ENCODE results near the gene TK1.

TK1 gene

GRCh38 chr17:78133179-78133951, 53.5 kb downstream of the TK1 start:
- Histone ChIP-seq H3K27ac (ENCODE audit: low read length) (no peak overlapping the region), H3K4me1 (ENCODE audit: insufficient read depth, low read length) (peaks cover 3% of the 10 kb centered on the region), H3K27me3 (ENCODE audit: insufficient read depth, low read length) (peaks cover 46% of the 10 kb centered on the region), H3K9ac (ENCODE audit: low read depth, low read length) (no peak overlapping the region), H3K36me3 (ENCODE audit: insufficient read depth, low read depth, low read length) (no peaks in the 10 kb centered on the region), H3K9me3 (ENCODE audit: insufficient read depth, low read depth, low read length) (no peaks in the 10 kb centered on the region), H3K4me3 (ENCODE audit: low read length) (no peak overlapping the region)

- H3K4me3 ChIP-seq (ENCODE audit: low read length) = no peak overlapping the region
- H3K27me3 ChIP-seq (ENCODE audit: insufficient read depth, low read length) = peaks cover 46% of the 10 kb centered on the region
- H3K36me3 ChIP-seq (ENCODE audit: insufficient read depth, low read depth, low read length) = no peaks in the 10 kb centered on the region
- peaks cover 3% of the 10 kb centered on the region for H3K4me1 ChIP-seq (ENCODE audit: insufficient read depth, low read length)
- H3K9me3 ChIP-seq (ENCODE audit: insufficient read depth, low read depth, low read length) = no peaks in the 10 kb centered on the region
- H3K9ac ChIP-seq (ENCODE audit: low read depth, low read length) = no peak overlapping the region
- H3K27ac ChIP-seq (ENCODE audit: low read length) = no peak overlapping the region
Measured at GRCh38 chr17:78132767-78133178, 54.1 kb downstream of the TK1 start.

- Histone ChIP-seq H3K27ac (ENCODE audit: low read length) (no peak overlapping the region), H3K4me3 (ENCODE audit: low read length) (peak overlapping the region; percentile 45; the same call in 1 of the 2 replicates), H3K9me3 (ENCODE audit: insufficient read depth, low read depth, low read length) (no peaks in the 10 kb centered on the region), H3K27me3 (ENCODE audit: insufficient read depth, low read length) (peaks cover 46% of the 10 kb centered on the region), H3K36me3 (ENCODE audit: insufficient read depth, low read depth, low read length) (no peaks in the 10 kb centered on the region), H3K9ac (ENCODE audit: low read depth, low read length) (no peak overlapping the region), H3K4me1 (ENCODE audit: insufficient read depth, low read length) (peaks cover 4% of the 10 kb centered on the region)
Measured at GRCh38 chr17:78132084-78132676, 54.7 kb downstream of the TK1 start.

GRCh38 chr17:78131172-78132083, 55.4 kb downstream of the TK1 start:
- Histone ChIP-seq H3K27me3 (ENCODE audit: insufficient read depth, low read length) (peaks cover 46% of the 10 kb centered on the region), H3K9ac (ENCODE audit: low read depth, low read length) (no peak overlapping the region), H3K4me3 (ENCODE audit: low read length) (peak overlapping the region; percentile 45; the same call in 1 of the 2 replicates), H3K9me3 (ENCODE audit: insufficient read depth, low read depth, low read length) (no peaks in the 10 kb centered on the region), H3K27ac (ENCODE audit: low read length) (no peak overlapping the region), H3K4me1 (ENCODE audit: insufficient read depth, low read length) (peaks cover 8% of the 10 kb centered on the region), H3K36me3 (ENCODE audit: insufficient read depth, low read depth, low read length) (no peaks in the 10 kb centered on the region)

GRCh38 chr17:78130437-78131101, 56.3 kb downstream of the TK1 start, which contains the start of gene TMC8:
Gene TMC8, plus strand, starts transcription at chr17:78130771. Its CDS starts 818 bp downstream, at chr17:78131589.
- peaks cover 8% of the 10 kb centered on the region for H3K4me1 ChIP-seq (ENCODE audit: insufficient read depth, low read length)
- H3K9me3 ChIP-seq (ENCODE audit: insufficient read depth, low read depth, low read length) = no peaks in the 10 kb centered on the region
- H3K36me3 ChIP-seq (ENCODE audit: insufficient read depth, low read depth, low read length) = no peaks in the 10 kb centered on the region; the same call in none of the 2 replicates
- H3K27me3 ChIP-seq (ENCODE audit: insufficient read depth, low read length) = peaks cover 46% of the 10 kb centered on the region
- H3K9ac ChIP-seq (ENCODE audit: low read depth, low read length) = no peak within 1 kb of the TSS
- peak within 1 kb of the TSS; percentile 45; the same call in 1 of the 2 replicates for H3K4me3 ChIP-seq (ENCODE audit: low read length)
- H3K27ac ChIP-seq (ENCODE audit: low read length) = no peak within 1 kb of the TSS

- Histone ChIP-seq H3K27ac (ENCODE audit: low read length) (no peak overlapping the region), H3K9ac (ENCODE audit: low read depth, low read length) (no peak overlapping the region), H3K36me3 (ENCODE audit: insufficient read depth, low read depth, low read length) (no peaks in the 10 kb centered on the region; the same call in none of the 2 replicates), H3K4me1 (ENCODE audit: insufficient read depth, low read length) (peaks cover 8% of the 10 kb centered on the region), H3K9me3 (ENCODE audit: insufficient read depth, low read depth, low read length) (no peaks in the 10 kb centered on the region), H3K4me3 (ENCODE audit: low read length) (no peak overlapping the region), H3K27me3 (ENCODE audit: insufficient read depth, low read length) (peaks cover 46% of the 10 kb centered on the region)
Measured at GRCh38 chr17:78130090-78130436, 56.8 kb downstream of the TK1 start.

GRCh38 chr17:78129351-78130089, 57.3 kb downstream of the TK1 start:
- Histone ChIP-seq H3K9ac (ENCODE audit: low read depth, low read length) (no peak overlapping the region; the same call in 1 of the 2 replicates), H3K9me3 (ENCODE audit: insufficient read depth, low read depth, low read length) (no peaks in the 10 kb centered on the region), H3K27me3 (ENCODE audit: insufficient read depth, low read length) (peaks cover 46% of the 10 kb centered on the region), H3K27ac (ENCODE audit: low read length) (no peak overlapping the region), H3K4me3 (ENCODE audit: low read length) (peak overlapping the region; percentile 63; the same call in 1 of the 2 replicates), H3K4me1 (ENCODE audit: insufficient read depth, low read length) (peaks cover 8% of the 10 kb centered on the region), H3K36me3 (ENCODE audit: insufficient read depth, low read depth, low read length) (no peaks in the 10 kb centered on the region; the same call in none of the 2 replicates)

- no peak within 1 kb of the TSS for H3K27ac ChIP-seq (ENCODE audit: low read length)
- H3K9ac ChIP-seq (ENCODE audit: low read depth, low read length) = peak within 1 kb of the TSS; percentile 76
- H3K4me3 ChIP-seq (ENCODE audit: low read length) = peak within 1 kb of the TSS; percentile 79
- H3K4me1 ChIP-seq (ENCODE audit: insufficient read depth, low read length) = peaks cover 5% of the 10 kb centered on the region; the same call in 1 of the 2 replicates
- no peaks in the 10 kb centered on the region for H3K9me3 ChIP-seq (ENCODE audit: insufficient read depth, low read depth, low read length)
- peaks cover under 1% of the 10 kb centered on the region for H3K36me3 ChIP-seq (ENCODE audit: insufficient read depth, low read depth, low read length)
- H3K27me3 ChIP-seq (ENCODE audit: insufficient read depth, low read length) = peaks cover 41% of the 10 kb centered on the region
Measured at GRCh38 chr17:78128551-78129350, 58.1 kb downstream of the TK1 start, which contains the start of gene TMC6. Gene TMC6, minus strand, starts transcription at chr17:78128755. Its CDS starts 1,923 bp downstream, at chr17:78126832.

GRCh38 chr17:78127888-78128550, 58.8 kb downstream of the TK1 start:
- Histone ChIP-seq H3K27me3 (ENCODE audit: insufficient read depth, low read length) (peaks cover 34% of the 10 kb centered on the region), H3K4me3 (ENCODE audit: low read length) (peak overlapping the region; percentile 79), H3K9ac (ENCODE audit: low read depth, low read length) (peak overlapping the region; percentile 76), H3K4me1 (ENCODE audit: insufficient read depth, low read length) (peaks cover 4% of the 10 kb centered on the region; the same call in 1 of the 2 replicates), H3K27ac (ENCODE audit: low read length) (no peak overlapping the region), H3K9me3 (ENCODE audit: insufficient read depth, low read depth, low read length) (no peaks in the 10 kb centered on the region), H3K36me3 (ENCODE audit: insufficient read depth, low read depth, low read length) (peaks cover 8% of the 10 kb centered on the region)

Measured in iPS-20b (cell line).